GM23338 (cell line): Measurements from ENCODE around the gene CTNNA1. TPM values are rescaled to one million over a fixed set of nuclear protein-coding genes. Genes with fewer than 3 reads are reported as not detected.

Experiments
- ATAC-seq: fragments of 200-7000 bp; cut with Tn5 transposase; 3 replicates; pipeline ENCODE4 v1.9.1; 2020
- DNase-seq: peaks from one replicate; pipeline ENCODE4 v3.0.0-alpha.2; 2015; ENCODE audit warnings: low spot score
- H2AFZ ChIP-seq: fragments of 200-600 bp; sonication (generic); 2 replicates; pipeline ENCODE4 v1.8.0; 2016; ENCODE audit warnings: antibody characterized with exemption, mild to moderate bottlenecking, moderate library complexity
- H3F3A ChIP-seq: fragments of 200-600 bp; sonication (generic); replicated peaks from 2 replicates; pipeline ENCODE4 v1.8.0; 2017; ENCODE audit warnings: antibody characterized with exemption, mixed run types, low read depth
- H3K27ac ChIP-seq: fragments of 200-600 bp; sonication (generic); 2 replicates; pipeline ENCODE4 v1.6.1; 2016; ENCODE audit warnings: low read depth
- H3K27me3 ChIP-seq: fragments of 200-600 bp; sonication (generic); 2 replicates; pipeline ENCODE4 v1.8.0; 2016; ENCODE audit warnings: mild to moderate bottlenecking, mixed run types, moderate library complexity; ENCODE audit not compliant: insufficient read depth
- H3K36me3 ChIP-seq: fragments of 200-600 bp; sonication (generic); 2 replicates; pipeline ENCODE4 v1.8.0; 2016; ENCODE audit warnings: mild to moderate bottlenecking; ENCODE audit not compliant: insufficient read depth
- H3K4me1 ChIP-seq: fragments of 200-600 bp; sonication (generic); 2 replicates; pipeline ENCODE4 v1.8.0; 2016; ENCODE audit warnings: mild to moderate bottlenecking, moderate library complexity; ENCODE audit not compliant: insufficient read depth
- H3K4me2 ChIP-seq: fragments of 200-600 bp; sonication (generic); 2 replicates; pipeline ENCODE4 v1.7.1; 2017; ENCODE audit warnings: mixed run types
- H3K4me3 ChIP-seq: fragments of 200-600 bp; sonication (generic); 2 replicates; pipeline ENCODE4 v1.6.1; 2016; ENCODE audit warnings: mixed run types
- H3K79me2 ChIP-seq: fragments of 200-600 bp; sonication (generic); replicated peaks from 2 replicates; pipeline ENCODE4 v1.8.0; 2017; ENCODE audit warnings: mild to moderate bottlenecking; ENCODE audit not compliant: insufficient read depth
- H3K9me2 ChIP-seq: fragments of 200-600 bp; sonication (generic); 2 replicates; pipeline ENCODE4 v1.8.0; 2017; ENCODE audit not compliant: insufficient read depth
- H4K20me1 ChIP-seq: fragments of 200-600 bp; sonication (generic); replicated peaks from 2 replicates; pipeline ENCODE4 v1.8.0; 2017; ENCODE audit warnings: mild to moderate bottlenecking; ENCODE audit not compliant: insufficient read depth
- H3K27ac Mint-ChIP-seq: 2 replicates; pipeline ENCODE4 v1.8.0; 2020; ENCODE audit warnings: inconsistent platforms, mild to moderate bottlenecking, moderate library complexity, mixed read lengths
- H3K27me3 Mint-ChIP-seq: 3 replicates; pipeline ENCODE4 v1.8.0; 2022; ENCODE audit warnings: low read depth, mild to moderate bottlenecking, moderate library complexity, mixed read lengths, inconsistent platforms; ENCODE audit not compliant: insufficient read depth, poor library complexity
- H3K36me3 Mint-ChIP-seq: 3 replicates; pipeline ENCODE4 v1.8.0; 2021; ENCODE audit warnings: low read depth, mild to moderate bottlenecking, inconsistent platforms, moderate library complexity, mixed read lengths
- H3K4me1 Mint-ChIP-seq: 3 replicates; pipeline ENCODE4 v1.8.0; 2020; ENCODE audit warnings: mild to moderate bottlenecking, inconsistent platforms, mixed read lengths
- H3K4me3 Mint-ChIP-seq: 3 replicates; pipeline ENCODE4 v1.8.0; 2021; ENCODE audit warnings: moderate library complexity, mild to moderate bottlenecking, inconsistent platforms, mixed read lengths
- H3K9me3 Mint-ChIP-seq: 3 replicates; pipeline ENCODE4 v1.8.0; 2020; ENCODE audit warnings: moderate library complexity, mild to moderate bottlenecking, inconsistent platforms, mixed read lengths
- CREB1 ChIP-seq: fragments of 250-450 bp; sonication (Bioruptor Pico); IDR thresholded peaks from 2 replicates; pipeline ENCODE4 v1.5.0; 2020; ENCODE audit warnings: low read depth, mild to moderate bottlenecking, moderate library complexity
- EZH2 ChIP-seq: fragments of 200-600 bp; sonication (generic); IDR thresholded peaks from one replicate; pipeline ENCODE4 v1.8.0; 2017; ENCODE audit warnings: antibody characterized with exemption, mild to moderate bottlenecking, low read depth; ENCODE audit not compliant: unreplicated experiment
- JUNB ChIP-seq: IDR thresholded peaks from one replicate; pipeline ENCODE4 v1.6.1; 2016; ENCODE audit warnings: antibody characterized with exemption; ENCODE audit not compliant: unreplicated experiment
- NANOG ChIP-seq: IDR thresholded peaks from 2 replicates; pipeline ENCODE4 v1.6.1; 2016; ENCODE audit warnings: antibody characterized with exemption, borderline replicate concordance
- ZNF331 ChIP-seq: fragments of 250-450 bp; sonication (Bioruptor Pico); IDR thresholded peaks from 2 replicates; pipeline ENCODE4 v1.5.0; 2020; ENCODE audit warnings: low read depth, mild to moderate bottlenecking, moderate library complexity
- polyA plus RNA-seq: library from polyadenylated mRNA; unstranded; fragments of >200 nt; fragmentation: Nextera tagmentation; extraction: Ambion mirVana; gene quantifications from 2 replicates; pipeline ENCODE4 v1.2.1, GENCODE V29; 2016
- total RNA-seq: library from RNA; depleted of rRNA; stranded (reverse); fragments of >200 nt; shearing (Covaris generic); gene quantifications from 2 replicates; pipeline ENCODE4 v1.2.3, GENCODE V29; 2014
- TF ChIP-seq, protein P1 (sequence below): fragments of 250-450 bp; sonication (Bioruptor Pico); IDR thresholded peaks from 2 replicates; pipeline ENCODE4 v1.5.0; 2020; ENCODE audit warnings: mild to moderate bottlenecking, moderate library complexity
- TF ChIP-seq, protein P2 (sequence below), 2 experiments: fragments of 200-600 bp in 1 of 2; sonication (generic) in 1 of 2; conservative IDR thresholded peaks; 2 replicates each; pipeline versions ENCODE4 v1.5.1 to v1.6.1; 2016 to 2017; ENCODE audit warnings: antibody characterized with exemption in 2 of 2, low read depth in 2 of 2, mild to moderate bottlenecking in 2 of 2, moderate library complexity in 1 of 2

The CTNNA1 gene
- total and polyA plus RNA-seq, 2 experiments from 2014 or later = 111 to 348 TPM

GRCh38 chr5:138946241-138946623, 193.0 kb downstream of the CTNNA1 start (continued):
- TF ChIP-seq, protein P1, sequence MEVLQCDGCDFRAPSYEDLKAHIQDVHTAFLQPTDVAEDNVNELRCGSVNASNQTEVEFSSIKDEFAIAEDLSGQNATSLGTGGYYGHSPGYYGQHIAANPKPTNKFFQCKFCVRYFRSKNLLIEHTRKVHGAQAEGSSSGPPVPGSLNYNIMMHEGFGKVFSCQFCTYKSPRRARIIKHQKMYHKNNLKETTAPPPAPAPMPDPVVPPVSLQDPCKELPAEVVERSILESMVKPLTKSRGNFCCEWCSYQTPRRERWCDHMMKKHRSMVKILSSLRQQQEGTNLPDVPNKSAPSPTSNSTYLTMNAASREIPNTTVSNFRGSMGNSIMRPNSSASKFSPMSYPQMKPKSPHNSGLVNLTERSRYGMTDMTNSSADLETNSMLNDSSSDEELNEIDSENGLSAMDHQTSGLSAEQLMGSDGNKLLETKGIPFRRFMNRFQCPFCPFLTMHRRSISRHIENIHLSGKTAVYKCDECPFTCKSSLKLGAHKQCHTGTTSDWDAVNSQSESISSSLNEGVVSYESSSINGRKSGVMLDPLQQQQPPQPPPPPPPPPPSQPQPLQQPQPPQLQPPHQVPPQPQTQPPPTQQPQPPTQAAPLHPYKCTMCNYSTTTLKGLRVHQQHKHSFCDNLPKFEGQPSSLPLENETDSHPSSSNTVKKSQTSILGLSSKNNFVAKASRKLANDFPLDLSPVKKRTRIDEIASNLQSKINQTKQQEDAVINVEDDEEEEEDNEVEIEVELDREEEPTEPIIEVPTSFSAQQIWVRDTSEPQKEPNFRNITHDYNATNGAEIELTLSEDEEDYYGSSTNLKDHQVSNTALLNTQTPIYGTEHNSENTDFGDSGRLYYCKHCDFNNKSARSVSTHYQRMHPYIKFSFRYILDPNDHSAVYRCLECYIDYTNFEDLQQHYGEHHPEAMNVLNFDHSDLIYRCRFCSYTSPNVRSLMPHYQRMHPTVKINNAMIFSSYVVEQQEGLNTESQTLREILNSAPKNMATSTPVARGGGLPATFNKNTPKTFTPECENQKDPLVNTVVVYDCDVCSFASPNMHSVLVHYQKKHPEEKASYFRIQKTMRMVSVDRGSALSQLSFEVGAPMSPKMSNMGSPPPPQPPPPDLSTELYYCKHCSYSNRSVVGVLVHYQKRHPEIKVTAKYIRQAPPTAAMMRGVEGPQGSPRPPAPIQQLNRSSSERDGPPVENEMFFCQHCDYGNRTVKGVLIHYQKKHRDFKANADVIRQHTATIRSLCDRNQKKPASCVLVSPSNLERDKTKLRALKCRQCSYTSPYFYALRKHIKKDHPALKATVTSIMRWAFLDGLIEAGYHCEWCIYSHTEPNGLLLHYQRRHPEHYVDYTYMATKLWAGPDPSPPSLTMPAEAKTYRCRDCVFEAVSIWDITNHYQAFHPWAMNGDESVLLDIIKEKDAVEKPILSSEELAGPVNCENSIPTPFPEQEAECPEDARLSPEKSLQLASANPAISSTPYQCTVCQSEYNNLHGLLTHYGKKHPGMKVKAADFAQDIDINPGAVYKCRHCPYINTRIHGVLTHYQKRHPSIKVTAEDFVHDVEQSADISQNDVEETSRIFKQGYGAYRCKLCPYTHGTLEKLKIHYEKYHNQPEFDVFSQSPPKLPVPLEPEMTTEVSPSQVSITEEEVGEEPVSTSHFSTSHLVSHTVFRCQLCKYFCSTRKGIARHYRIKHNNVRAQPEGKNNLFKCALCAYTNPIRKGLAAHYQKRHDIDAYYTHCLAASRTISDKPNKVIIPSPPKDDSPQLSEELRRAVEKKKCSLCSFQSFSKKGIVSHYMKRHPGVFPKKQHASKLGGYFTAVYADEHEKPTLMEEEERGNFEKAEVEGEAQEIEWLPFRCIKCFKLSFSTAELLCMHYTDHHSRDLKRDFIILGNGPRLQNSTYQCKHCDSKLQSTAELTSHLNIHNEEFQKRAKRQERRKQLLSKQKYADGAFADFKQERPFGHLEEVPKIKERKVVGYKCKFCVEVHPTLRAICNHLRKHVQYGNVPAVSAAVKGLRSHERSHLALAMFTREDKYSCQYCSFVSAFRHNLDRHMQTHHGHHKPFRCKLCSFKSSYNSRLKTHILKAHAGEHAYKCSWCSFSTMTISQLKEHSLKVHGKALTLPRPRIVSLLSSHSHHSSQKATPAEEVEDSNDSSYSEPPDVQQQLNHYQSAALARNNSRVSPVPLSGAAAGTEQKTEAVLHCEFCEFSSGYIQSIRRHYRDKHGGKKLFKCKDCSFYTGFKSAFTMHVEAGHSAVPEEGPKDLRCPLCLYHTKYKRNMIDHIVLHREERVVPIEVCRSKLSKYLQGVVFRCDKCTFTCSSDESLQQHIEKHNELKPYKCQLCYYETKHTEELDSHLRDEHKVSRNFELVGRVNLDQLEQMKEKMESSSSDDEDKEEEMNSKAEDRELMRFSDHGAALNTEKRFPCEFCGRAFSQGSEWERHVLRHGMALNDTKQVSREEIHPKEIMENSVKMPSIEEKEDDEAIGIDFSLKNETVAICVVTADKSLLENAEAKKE (CRISPR knock-in tag) = no peak
- no peak for TF ChIP-seq JUNB
- no peak for TF ChIP-seq CREB1 (CRISPR knock-in tag)
- TF ChIP-seq ZNF331 = no peak

DNA sequence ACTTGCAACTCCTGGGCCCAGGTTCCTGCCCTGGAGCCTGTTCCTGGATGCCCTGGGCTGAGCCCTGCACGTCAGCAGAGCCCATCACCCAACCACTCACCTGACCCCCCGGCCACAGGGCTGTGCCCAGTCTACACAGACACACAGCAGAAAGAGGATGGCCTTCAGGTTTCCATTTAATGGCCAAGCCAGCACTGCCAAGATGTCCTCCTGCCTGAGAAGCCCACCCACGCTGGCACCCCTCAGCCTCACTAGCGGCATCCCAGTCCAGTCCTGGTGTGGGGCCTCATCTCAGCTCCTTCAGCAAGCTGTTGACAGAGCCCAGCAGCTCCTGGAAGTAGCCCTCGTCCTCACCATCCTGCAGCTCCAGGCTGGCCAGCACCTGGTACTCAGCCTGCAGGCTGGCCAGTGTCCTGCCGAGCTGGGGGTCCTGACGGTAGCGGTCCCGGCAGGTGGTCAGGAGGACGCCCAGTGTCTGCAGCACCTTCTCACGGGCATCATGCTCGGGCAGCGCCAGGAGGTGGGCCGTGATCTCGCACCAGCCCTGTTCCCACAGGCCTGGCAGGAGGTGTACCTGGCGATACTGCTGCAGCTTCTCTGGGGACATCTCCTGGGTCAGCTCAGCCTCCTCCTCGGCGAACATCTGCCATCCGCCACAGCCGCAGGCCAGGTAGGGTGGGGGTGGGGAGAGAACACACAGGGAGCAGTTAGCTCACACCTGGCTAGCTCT, 193.8 kb downstream of the CTNNA1 start:
- no peak overlapping the region for H2AFZ ChIP-seq
- H3K9me3 Mint-ChIP-seq = no peaks in the 10 kb centered on the region
- no peak overlapping the region for H3K27ac Mint-ChIP-seq
- no peaks in the 10 kb centered on the region for H3K9me2 ChIP-seq
- H3K79me2 ChIP-seq = no peaks in the 10 kb centered on the region
- no peaks in the 10 kb centered on the region for H3K36me3 Mint-ChIP-seq
- ATAC-seq (no peak), DNase-seq (no peak)
- no peaks in the 10 kb centered on the region for H4K20me1 ChIP-seq
- no peak overlapping the region for H3K4me3 Mint-ChIP-seq
- no peaks in the 10 kb centered on the region for H3K36me3 ChIP-seq
- H3K4me1 ChIP-seq = no peaks in the 10 kb centered on the region; the same call in 1 of the 2 replicates
- H3K4me3 ChIP-seq = no peak overlapping the region
- H3K4me1 Mint-ChIP-seq = peaks cover 38% of the 10 kb centered on the region
- no peaks in the 10 kb centered on the region for H3K27me3 ChIP-seq
- H3K27me3 Mint-ChIP-seq = peaks cover 20% of the 10 kb centered on the region
- no peak overlapping the region for H3K4me2 ChIP-seq
- H3K27ac ChIP-seq = no peak overlapping the region
- H3F3A ChIP-seq = no peaks in the 10 kb centered on the region
- TF ChIP-seq, protein P2, sequence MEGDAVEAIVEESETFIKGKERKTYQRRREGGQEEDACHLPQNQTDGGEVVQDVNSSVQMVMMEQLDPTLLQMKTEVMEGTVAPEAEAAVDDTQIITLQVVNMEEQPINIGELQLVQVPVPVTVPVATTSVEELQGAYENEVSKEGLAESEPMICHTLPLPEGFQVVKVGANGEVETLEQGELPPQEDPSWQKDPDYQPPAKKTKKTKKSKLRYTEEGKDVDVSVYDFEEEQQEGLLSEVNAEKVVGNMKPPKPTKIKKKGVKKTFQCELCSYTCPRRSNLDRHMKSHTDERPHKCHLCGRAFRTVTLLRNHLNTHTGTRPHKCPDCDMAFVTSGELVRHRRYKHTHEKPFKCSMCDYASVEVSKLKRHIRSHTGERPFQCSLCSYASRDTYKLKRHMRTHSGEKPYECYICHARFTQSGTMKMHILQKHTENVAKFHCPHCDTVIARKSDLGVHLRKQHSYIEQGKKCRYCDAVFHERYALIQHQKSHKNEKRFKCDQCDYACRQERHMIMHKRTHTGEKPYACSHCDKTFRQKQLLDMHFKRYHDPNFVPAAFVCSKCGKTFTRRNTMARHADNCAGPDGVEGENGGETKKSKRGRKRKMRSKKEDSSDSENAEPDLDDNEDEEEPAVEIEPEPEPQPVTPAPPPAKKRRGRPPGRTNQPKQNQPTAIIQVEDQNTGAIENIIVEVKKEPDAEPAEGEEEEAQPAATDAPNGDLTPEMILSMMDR (conservative IDR thresholded peaks at IDR 0.05; ENCODE audit: low read depth in 2 of 2) = no peak
- no peak for TF ChIP-seq NANOG
- no peak for TF ChIP-seq EZH2
- TF ChIP-seq, protein P1 (CRISPR knock-in tag) = no peak
